GM19351 (cell line): ENCODE results near the gene AAR2.

Experiments used
- ATAC-seq: cut with Tn5 transposase; IDR thresholded peaks from one replicate; pipeline ENCODE4 v1.9.1; 2021; ENCODE audit warnings: mild to moderate bottlenecking, moderate library complexity; ENCODE audit not compliant: unreplicated experiment

Gene AAR2

GRCh38 chr20:36275441-36276189, 39.3 kb downstream of the AAR2 start:
- no peak for ATAC-seq

DNA sequence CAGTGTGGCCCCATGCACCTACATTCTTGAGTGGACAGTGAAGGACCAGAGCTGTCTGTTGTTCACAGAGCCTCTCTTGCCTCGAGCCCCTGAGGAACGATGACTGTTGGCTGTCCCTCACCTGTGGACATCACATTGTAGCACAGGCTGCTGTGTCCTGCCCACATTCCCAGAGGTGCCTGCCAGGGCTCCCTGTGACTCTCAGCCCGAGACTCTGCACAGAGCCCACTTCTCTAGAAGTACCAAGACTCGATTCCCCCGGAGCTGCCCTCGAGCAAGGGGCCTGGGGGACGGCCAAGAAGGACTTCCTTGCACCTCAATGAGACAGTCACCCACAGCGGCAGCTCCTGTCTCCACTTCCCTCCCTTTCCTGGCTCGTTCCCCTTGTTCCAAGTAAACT, 41.3 kb downstream of the AAR2 start:
- ATAC-seq, result no peak

GRCh38 chr20:36279362-36279761, 43.1 kb downstream of the AAR2 start:
- no peak for ATAC-seq

- no peak for ATAC-seq
Measured at GRCh38 chr20:36279776-36280175, 43.5 kb downstream of the AAR2 start.

DNA sequence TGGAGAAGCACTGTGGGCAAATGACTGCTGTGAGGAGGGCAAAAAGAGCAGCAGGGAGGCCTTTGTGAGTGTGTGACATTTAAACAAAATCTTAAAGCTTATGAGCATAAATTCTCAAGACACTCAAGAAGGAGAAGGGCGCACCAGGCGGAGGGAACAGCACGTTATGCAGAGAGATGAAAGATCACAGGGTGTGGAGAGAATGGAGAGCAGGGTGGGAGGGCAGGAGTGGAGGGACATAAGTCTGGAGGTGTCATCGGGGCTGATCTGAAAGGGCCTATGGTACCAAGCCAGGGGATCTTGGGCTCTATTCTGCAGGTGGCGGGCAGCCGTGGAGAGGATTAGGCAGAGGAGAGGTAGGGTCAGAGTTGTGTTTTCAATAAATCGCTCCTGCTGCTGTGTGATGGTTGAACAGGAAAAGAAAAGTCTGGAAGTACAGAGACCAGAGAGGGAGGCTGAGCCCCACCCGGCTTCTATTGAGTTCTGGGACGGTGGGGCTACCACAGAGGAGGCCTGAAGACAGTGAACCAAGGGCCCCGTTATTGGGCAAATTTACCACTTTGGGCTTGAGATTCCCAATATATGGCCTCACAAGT, 45.6 kb downstream of the AAR2 start:
- ATAC-seq, result no peak

DNA sequence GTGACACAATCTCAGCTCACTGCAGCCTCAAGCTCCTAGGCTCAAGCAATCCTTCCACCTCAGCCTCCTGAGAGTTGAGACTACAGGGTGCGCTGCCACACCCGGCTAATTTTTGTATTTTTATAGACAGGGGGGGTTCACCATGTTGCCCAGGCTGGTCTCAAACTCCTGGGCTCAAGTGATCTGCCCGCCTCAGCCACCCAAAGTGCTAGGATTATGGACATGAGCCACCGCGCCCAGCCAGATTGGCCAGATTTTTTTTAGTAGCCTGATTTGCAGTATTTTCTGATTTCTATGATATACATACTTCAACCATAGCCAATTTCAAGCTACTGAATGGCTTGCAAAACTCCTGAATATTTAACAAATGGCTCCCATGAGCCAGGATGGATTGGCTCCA, 48.5 kb downstream of the AAR2 start:
- no peak for ATAC-seq

GRCh38 chr20:36285746-36286447, 49.6 kb downstream of the AAR2 start:
- no peak for ATAC-seq

DNA sequence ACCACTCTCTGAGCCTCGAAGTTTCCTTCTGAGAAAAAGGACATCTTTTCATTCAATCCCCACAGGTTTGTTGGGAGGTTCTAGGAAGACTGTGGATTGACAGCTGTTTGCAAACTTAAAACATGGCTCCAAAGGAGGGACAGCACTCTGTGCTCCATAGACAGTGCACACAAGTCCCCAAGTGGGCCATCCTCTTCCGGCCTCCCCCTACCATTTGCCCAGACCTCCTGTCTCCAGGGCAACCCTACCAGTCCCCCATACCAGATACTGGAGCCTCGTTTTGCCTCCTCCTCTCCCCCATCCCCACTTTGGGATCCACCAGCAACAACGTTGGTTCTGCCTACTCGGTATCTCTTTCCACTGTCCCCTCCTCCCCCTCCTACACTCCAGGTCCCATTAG, 61.4 kb downstream of the AAR2 start:
- ATAC-seq, result no peak

DNA sequence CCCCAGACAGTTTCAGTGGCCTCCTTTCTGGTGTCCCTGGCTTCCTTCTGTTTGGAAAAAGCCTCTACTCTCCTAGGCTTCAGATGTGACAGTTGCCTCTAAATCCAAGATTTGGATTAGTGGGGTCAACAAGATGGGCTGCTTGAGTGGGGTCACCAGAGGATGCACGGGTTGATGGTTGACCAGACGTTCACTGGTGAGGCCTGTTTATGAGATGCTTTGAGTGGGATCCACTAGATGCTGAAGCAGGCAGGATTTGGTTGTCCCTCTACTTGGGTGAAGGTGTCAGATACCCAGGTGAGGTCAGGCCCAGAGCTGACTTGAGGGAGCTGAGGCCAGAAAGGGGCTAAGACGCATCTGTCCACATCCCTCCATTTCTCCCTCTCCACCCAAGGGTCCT, 61.8 kb downstream of the AAR2 start:
- ATAC-seq, result no peak

GRCh38 chr20:36298795-36299339, 62.6 kb downstream of the AAR2 start:
- no peak for ATAC-seq

DNA sequence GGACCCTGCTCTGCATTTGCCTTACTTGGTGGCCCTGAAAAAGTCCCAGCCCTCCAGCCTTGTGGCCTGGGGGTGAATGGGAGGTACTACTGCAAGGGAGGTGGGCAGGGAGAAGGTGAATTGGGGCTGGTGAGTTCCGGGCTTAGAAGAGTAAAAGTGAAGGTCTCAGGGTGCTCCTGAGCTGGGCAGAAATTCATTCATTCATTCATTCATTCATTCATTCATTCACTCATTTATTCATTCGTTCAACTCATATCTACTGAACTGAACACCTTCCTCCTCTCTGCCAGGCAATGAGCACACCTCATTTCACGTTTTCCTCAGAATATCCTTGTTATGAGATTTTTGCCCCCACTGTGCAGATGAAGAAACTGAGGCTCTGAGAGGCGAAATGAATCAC, 63.2 kb downstream of the AAR2 start:
- ATAC-seq, result no peak

DNA sequence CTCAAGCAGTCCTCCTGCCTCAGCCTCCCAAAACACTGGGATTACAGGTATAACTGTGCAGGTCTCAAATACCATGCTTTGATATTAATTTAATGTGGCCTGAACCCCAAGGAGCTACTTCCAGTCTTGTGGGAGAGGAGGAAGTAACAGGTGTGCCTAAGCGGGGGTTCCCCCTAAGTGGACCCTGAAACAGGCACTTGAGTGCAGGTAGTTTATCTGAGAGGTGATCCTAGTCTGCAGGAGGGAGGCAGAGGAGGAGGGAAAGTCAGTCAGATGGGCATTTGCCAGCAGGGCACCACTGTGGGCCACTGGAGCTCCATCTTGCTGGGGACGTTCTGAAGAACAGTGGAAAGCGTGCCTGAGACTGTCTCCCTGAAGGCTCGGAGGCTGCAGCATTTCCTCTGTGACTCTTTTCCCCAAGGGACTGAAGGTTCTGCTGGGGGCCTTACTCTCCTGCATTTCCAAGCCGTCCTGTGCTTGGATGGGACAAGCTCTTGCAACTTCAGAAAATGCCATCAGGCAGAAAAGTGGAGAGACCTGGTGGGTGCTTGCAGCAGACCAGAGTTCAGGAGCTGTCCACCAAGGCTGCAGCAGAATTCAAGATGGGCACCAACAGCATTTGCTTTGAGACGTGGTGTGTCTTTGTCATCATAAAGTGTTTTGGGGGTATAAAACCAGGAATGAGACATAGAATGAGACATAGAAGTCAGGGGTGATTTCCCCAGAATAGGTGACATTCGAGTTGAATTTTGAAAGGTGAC, 65.3 kb downstream of the AAR2 start:
- ATAC-seq, result no peak

GRCh38 chr20:36303020-36303595, 66.8 kb downstream of the AAR2 start:
- no peak for ATAC-seq

- no peak for ATAC-seq
Measured at GRCh38 chr20:36303831-36304230, 67.6 kb downstream of the AAR2 start.

- no peak for ATAC-seq
Measured at GRCh38 chr20:36304786-36305495, 68.7 kb downstream of the AAR2 start.

- ATAC-seq, result no peak
Measured at GRCh38 chr20:36305602-36306551, 69.6 kb downstream of the AAR2 start, which contains the start of gene DLGAP4. Gene DLGAP4 (plus strand): TSS chr20:36306339. CDS start chr20:36431718, 125,379 bp downstream.
